Colonic mucosa (tissue), 4 donors: ENCODE results near the gene TXNDC15. TPM values are rescaled to one million over a fixed set of nuclear protein-coding genes. Genes with fewer than 3 reads are reported as not detected.

Experiments
- DNase-seq: peaks from one replicate; pipeline ENCODE4 v3.0.0-alpha.2; 2020
- H3K27ac ChIP-seq: fragments of 200-600 bp; one replicate; pipeline ENCODE4 v1.8.0; 2021
- H3K27me3 ChIP-seq: fragments of 200-600 bp; one replicate; pipeline ENCODE4 v1.8.0; 2021
- H3K36me3 ChIP-seq: fragments of 200-600 bp; one replicate; pipeline ENCODE4 v1.8.0; 2021
- H3K4me1 ChIP-seq: fragments of 200-600 bp; one replicate; pipeline ENCODE4 v1.8.0; 2021; ENCODE audit warnings: mild to moderate bottlenecking
- H3K4me3 ChIP-seq: fragments of 200-600 bp; one replicate; pipeline ENCODE4 v1.8.0; 2021
- H3K9ac ChIP-seq, 2 donors: one replicate each; pipeline ENCODE4 v1.7.0; 2013; ENCODE audit warnings: control low read depth in 2 of 2, low read depth in 2 of 2, low read length in 2 of 2
- H3K9me3 ChIP-seq: fragments of 200-600 bp; one replicate; pipeline ENCODE4 v1.8.0; 2021
- CTCF ChIP-seq: fragments of 200-600 bp; IDR thresholded peaks from one replicate; pipeline ENCODE4 v1.8.0; 2022; ENCODE audit warnings: antibody characterized with exemption, mild to moderate bottlenecking
- intact Hi-C: fragments of 100-400 bp; cut with DNase I; formaldehyde crosslinking; loops from one replicate; pipeline ENCODE4 v1.14.1; 2022
- total RNA-seq, 2 donors: library from RNA; stranded (reverse); fragmentation: NEBNext Ultra II Directional in 1 of 2; extraction: Animal tissue kit (Norgen Biotek cat#: 25700) in 1 of 2; gene quantifications; one replicate each; pipeline ENCODE4 v1.2.1, GENCODE V29; 2021
- donor health status: healthy.
- donor health status: DM: no; HTN: no; CAD: no.
- donor health status: DM: no; HTN: no; CAD: no.

TXNDC15 gene
- total RNA-seq, 2 donors from 2014 or later: 30.7 to 31.8 TPM

GRCh38 chr5:134893748-134894505 lies 19.8 kb downstream of the TXNDC15 start:
- Histone ChIP-seq H3K4me1 (no peaks in the 10 kb centered on the region), H3K36me3 (no peaks in the 10 kb centered on the region), H3K9me3 (no peaks in the 10 kb centered on the region), H3K4me3 (no peak overlapping the region), H3K27me3 (no peaks in the 10 kb centered on the region), H3K9ac (no peak overlapping the region), H3K27ac (no peak overlapping the region)
- intact Hi-C loops: no loop called here
- no peak for TF ChIP-seq CTCF
- no peak for DNase-seq

- no peak for DNase-seq
- H3K27me3 ChIP-seq: no peaks in the 10 kb centered on the region
- H3K9ac ChIP-seq: no peak overlapping the region
- H3K4me1 ChIP-seq: no peaks in the 10 kb centered on the region
- intact Hi-C loops: loop anchor here (2.0 kb wide), 1 partner anchor 163 kb away; the partner anchor contains the start of gene CAMLG
- no peaks in the 10 kb centered on the region for H3K9me3 ChIP-seq
- H3K27ac ChIP-seq: no peak overlapping the region
- no peak for TF ChIP-seq CTCF
- H3K4me3 ChIP-seq: no peak overlapping the region
- H3K36me3 ChIP-seq: no peaks in the 10 kb centered on the region
Observed at GRCh38 chr5:134902071-134902801, 28.1 kb downstream of the TXNDC15 start.

GRCh38 chr5:134904610-134905245 lies 30.6 kb downstream of the TXNDC15 start, which contains the start of gene PCBD2:
Gene PCBD2 (plus strand): TSS chr5:134905131. CDS start chr5:134905140, 9 bp downstream.
- peak within 1 kb of the TSS; percentile 77 for H3K4me3 ChIP-seq
- DNase-seq: peak; percentile 93
- H3K27ac ChIP-seq: peak within 1 kb of the TSS; percentile 99
- H3K9ac ChIP-seq: peak within 1 kb of the TSS; percentile 91 to 94
- H3K4me1 ChIP-seq: no peaks in the 10 kb centered on the region
- peak; percentile 93 for TF ChIP-seq CTCF
- no peaks in the 10 kb centered on the region for H3K27me3 ChIP-seq
- no peaks in the 10 kb centered on the region for H3K9me3 ChIP-seq
- H3K36me3 ChIP-seq: no peaks in the 10 kb centered on the region
- intact Hi-C loops: no loop called here

- intact Hi-C loops: no loop called here
- peak overlapping the region; percentile 77 for H3K4me3 ChIP-seq
- peak; percentile 62 for DNase-seq
Observed at GRCh38 chr5:134905246-134905996, 31.2 kb downstream of the TXNDC15 start.

More at GRCh38 chr5:134905246-134905996, 31.2 kb downstream of the TXNDC15 start:
- peak; percentile 63 for TF ChIP-seq CTCF
- peak overlapping the region; percentile 91 to 94 for H3K9ac ChIP-seq
- no peaks in the 10 kb centered on the region for H3K27me3 ChIP-seq
- H3K36me3 ChIP-seq: no peaks in the 10 kb centered on the region
- peak overlapping the region; percentile 99 for H3K27ac ChIP-seq
- no peaks in the 10 kb centered on the region for H3K9me3 ChIP-seq
- no peaks in the 10 kb centered on the region for H3K4me1 ChIP-seq
